Measurements from ENCODE around the gene ROBO1.

GRCh38 chr3:78880603-78881461 lies 887.0 kb downstream of the ROBO1 start:
- TF ChIP-seq ZNF274 (IDR thresholded peaks at IDR 0.05; ENCODE audit: borderline replicate concordance, extremely low read depth, low read length): no peak
- TF ChIP-seq CTCF (IDR thresholded peaks at IDR 0.05; ENCODE audit: control extremely low read depth in 1 of 3, insufficient read depth in 1 of 3, low read depth in 1 of 3, low read length in 3 of 3): no peak
- no peak for TF ChIP-seq JUND (IDR thresholded peaks at IDR 0.05; ENCODE audit: low read length)
- no peak for TF ChIP-seq CHD2 (IDR thresholded peaks at IDR 0.05; ENCODE audit: low read length)
- no peak for TF ChIP-seq EZH2 (IDR thresholded peaks at IDR 0.05; ENCODE audit: low read depth, low read length, severe bottlenecking)
- TF ChIP-seq RFX5 (IDR thresholded peaks at IDR 0.05; ENCODE audit: borderline replicate concordance, low read depth, low read length): no peak
- TF ChIP-seq GTF2F1 (IDR thresholded peaks at IDR 0.05; ENCODE audit: borderline replicate concordance, low read depth, low read length): no peak
- no peak for TF ChIP-seq POLR2AphosphoS5 (IDR thresholded peaks at IDR 0.05; ENCODE audit: low read depth, low read length)
- no peak for TF ChIP-seq KDM5A (IDR thresholded peaks at IDR 0.05; ENCODE audit: low read length)
